Activated CD8-positive, alpha-beta memory T cell treated with anti-CD3 and anti-CD28 coated beads for 36 hours (primary cell): Measurements from ENCODE around the gene GRIN2A. TPM values are rescaled to one million over a fixed set of nuclear protein-coding genes. Genes with fewer than 3 reads are reported as not detected.

ENCODE experiments used
- CTCF ChIA-PET: fragments of 350-600 bp; sonication (Branson Sonifier 250); formaldehyde crosslinking; loops from one replicate; lab custom pipeline; 2021; ENCODE audit warnings: antibody characterized with exemption; lab: Charles Lee
- POLR2A ChIA-PET: fragments of 350-600 bp; sonication (Branson Sonifier 250); formaldehyde crosslinking; loops from one replicate; lab custom pipeline; 2021; ENCODE audit warnings: antibody characterized with exemption; lab: Charles Lee
- total RNA-seq, 2 experiments: library from RNA; stranded (reverse); gene quantifications; one replicate each; pipeline ENCODE4 v1.2.3, GENCODE V29; 2021

GRIN2A gene
- total RNA-seq, 2 experiments from 2014 or later: not detected

DNA sequence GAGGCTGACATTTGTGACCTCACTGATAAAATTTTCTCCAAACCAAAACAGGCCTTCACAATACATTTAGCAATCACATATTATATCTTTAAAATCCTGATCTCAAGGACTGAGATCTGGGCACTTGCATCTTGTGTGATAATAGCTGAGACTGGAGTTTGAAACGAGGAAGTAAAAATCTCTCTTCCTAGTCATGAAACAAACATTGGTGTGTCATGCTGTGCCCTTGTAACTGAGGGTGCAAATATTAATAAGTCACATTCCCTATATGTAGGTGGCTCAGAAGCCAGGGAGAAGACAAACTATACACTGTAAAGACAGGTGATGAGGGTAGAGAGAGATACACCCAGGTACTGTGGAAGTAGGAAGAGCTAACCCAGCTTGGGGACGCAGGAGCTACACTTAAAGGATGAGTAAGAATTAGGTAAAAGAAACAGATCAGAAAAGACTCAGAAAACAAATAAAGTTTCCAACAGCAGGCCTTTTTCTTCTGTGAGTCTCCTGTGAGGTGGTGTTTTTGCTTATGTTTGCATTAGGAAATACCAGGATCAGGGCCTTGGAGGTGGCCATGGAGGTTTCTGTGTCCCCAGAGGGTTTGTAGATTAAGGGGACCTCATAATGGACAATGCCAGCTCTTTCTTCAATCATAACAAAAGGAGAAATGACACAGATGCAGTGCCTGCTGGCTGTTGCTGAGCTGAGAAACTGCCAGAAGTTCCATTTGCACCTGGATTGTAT is 335.7 kb downstream of the GRIN2A start:
- ChIA-PET CTCF (no interaction called here), POLR2A (no interaction called here)

GRCh38 chr16:9845661-9846361 is 336.4 kb downstream of the GRIN2A start:
- POLR2A ChIA-PET: no interaction called here

DNA sequence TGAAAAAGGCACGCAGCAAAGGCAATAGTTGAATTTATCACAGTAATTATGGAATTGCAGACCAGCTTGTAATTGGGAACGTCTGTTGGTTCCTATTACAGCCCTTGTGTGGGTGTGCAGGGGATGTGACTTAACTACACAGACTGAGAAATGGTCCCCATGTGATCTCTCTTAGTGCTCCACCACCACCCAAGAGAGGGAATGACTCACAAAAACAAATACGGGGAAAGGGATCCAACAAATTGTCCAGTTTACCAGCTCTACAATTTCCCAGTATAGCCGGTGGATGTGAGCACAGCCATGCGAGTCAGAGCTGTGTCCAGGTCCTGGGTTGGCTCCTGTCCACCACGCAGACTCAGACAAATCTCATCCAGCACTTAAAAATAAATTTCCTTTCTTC is 337.9 kb downstream of the GRIN2A start:
- POLR2A ChIA-PET: no interaction called here
- CTCF ChIA-PET: no interaction called here

More at GRCh38 chr16:9845661-9846361, 336.4 kb downstream of the GRIN2A start:
- CTCF ChIA-PET: no interaction called here

- ChIA-PET CTCF (no interaction called here), POLR2A (no interaction called here)
Measured at GRCh38 chr16:9843424-9844018, 338.7 kb downstream of the GRIN2A start.

GRCh38 chr16:9840761-9841665 is 341.2 kb downstream of the GRIN2A start:
- ChIA-PET POLR2A (no interaction called here), CTCF (no interaction called here)

DNA sequence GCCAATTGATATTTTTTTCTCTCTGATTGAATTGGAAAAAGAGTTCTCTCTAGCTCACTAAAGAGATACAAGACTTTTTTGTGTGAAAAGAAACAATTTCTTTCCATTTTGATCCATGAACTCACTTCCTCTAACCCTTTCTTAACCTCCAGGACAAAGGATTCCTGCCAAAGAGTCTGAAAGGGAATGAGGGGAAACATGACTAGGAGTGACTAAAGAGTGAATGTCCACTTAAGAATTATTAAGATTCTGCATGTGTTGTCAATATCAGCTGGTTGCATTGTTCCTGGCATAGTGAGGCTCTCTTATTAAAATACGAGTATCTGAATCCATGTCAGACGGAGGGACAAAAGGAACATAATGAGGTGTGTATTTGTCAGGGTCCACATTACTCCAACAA is 344.7 kb downstream of the GRIN2A start:
- ChIA-PET CTCF (no interaction called here), POLR2A (no interaction called here)

DNA sequence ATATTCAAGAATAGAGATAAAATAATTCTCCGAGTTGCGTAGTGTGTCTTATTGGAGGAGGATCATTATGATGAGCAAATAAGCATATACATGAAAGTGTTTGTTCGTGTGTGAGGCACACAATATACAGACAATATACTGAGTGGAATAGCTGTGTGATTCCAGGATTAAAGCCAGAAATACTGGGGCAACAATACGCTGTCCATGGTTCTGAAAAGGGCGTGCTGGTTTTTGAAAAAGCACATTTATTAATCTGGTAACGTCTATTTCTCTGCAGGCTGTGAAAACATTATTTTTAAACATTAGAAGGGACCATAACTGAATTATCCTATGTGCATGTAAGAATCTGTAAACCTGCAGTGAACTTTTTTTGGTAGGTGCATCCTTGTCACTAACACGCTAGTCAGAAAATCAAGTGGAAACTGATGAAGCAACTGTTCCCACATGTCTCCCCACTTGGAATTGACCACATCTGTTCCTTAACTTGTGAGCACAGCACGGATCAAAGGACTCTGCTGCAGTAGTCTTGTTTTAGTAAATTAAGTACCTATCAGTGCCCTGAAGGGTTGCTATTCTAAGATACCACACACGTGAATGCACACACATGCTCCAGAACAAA is 346.0 kb downstream of the GRIN2A start:
- ChIA-PET CTCF (no interaction called here), POLR2A (no interaction called here)

DNA sequence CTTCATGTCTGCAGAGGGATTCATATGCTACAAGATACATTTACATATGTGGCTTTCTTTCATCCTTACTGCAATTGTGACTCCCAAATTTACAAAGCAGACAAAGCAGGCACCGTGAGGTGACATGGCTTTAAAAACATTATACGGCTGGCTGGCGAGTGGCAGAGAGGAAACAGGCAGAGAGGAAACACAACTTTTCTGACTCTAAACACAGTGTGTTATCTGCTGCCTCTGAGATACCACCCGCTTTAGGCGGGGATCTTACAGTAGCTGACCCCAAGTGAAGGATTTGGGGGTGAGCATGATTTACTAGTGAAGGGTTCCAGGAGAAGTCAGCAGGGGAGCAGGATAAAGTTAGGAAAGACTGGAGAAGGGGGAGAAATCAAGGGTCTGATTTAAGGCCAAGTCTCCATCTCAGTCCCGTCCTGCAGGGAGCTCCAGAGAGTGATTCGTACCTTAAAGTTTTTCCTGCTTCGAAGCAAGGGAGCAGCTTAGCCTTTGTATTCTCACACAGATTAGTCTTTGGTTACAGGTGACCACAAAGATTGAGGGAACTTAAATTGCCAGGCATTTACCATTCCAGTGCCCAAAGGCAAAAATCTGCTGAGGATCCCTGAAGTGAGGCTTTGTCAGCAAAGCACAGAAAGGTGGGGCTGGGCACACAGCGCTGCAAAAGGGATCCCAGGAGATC is 355.0 kb downstream of the GRIN2A start:
- ChIA-PET CTCF (no interaction called here), POLR2A (no interaction called here)

DNA sequence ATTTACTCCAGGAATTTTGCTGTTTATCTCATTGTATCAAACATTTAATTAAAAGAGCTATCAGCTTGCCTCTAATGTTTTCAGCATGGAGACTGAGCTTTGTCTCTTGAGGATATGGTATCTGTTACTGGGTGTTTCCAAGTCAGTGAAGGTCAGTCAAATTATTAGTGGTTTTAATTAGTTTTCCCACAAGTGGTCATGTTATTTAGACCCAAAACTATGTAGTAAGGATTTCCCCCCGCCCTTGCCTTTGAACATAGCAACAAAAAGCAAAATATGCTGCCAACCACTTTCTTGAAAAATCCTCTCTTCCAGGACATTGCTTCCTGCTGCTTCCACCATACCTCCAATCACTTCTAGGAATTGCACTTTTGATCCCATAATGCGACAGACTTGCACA is 355.6 kb downstream of the GRIN2A start:
- POLR2A ChIA-PET: no interaction called here
- CTCF ChIA-PET: no interaction called here

GRCh38 chr16:9824200-9825068 is 357.8 kb downstream of the GRIN2A start:
- POLR2A ChIA-PET: no interaction called here
- CTCF ChIA-PET: no interaction called here

DNA sequence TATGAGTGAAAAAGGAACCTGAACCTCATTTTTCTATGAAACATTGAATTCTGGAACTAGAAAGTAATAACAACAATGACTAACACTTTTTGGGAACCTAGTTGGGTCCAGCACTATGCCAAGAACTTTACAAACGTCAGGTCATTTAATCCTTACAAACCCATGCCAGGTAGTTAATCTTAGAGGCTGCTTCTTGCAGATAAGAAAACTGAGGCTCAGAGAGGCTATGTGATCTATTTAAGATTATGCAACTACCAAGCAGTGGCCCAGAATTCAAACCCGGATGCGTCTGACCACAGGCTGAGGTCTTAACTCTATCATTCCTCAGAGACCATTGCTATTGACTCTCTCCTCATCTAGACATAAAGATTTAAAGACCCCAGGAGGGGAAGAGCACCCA is 358.7 kb downstream of the GRIN2A start:
- ChIA-PET CTCF (no interaction called here), POLR2A (no interaction called here)

GRCh38 chr16:9821970-9822369 is 360.3 kb downstream of the GRIN2A start:
- ChIA-PET CTCF (no interaction called here), POLR2A (no interaction called here)

- ChIA-PET CTCF (no interaction called here), POLR2A (no interaction called here)
Measured at GRCh38 chr16:9821331-9821730, 360.9 kb downstream of the GRIN2A start.

GRCh38 chr16:9820476-9821246 is 361.6 kb downstream of the GRIN2A start:
- POLR2A ChIA-PET: no interaction called here
- CTCF ChIA-PET: no interaction called here

DNA sequence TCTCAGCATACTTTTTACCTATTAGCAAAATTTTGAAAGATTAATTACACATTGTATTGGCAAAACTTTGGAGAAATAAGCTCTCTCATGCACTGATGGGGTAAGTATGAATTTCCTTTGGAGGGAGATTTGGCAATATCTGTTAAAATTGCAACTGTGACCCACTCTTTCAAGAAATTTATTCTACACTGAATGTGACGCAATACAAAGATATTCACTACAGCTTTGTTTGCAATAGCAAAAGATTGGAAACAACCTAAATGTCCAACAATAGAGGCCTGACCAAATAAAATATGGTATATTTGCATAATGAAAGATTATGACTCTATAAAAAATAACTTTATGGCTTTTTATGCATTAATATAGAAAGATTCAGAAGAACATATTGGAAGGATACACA is 363.5 kb downstream of the GRIN2A start:
- ChIA-PET CTCF (no interaction called here), POLR2A (no interaction called here)

- ChIA-PET CTCF (no interaction called here), POLR2A (no interaction called here)
Measured at GRCh38 chr16:9817586-9817985, 364.6 kb downstream of the GRIN2A start.

- POLR2A ChIA-PET: no interaction called here
- CTCF ChIA-PET: no interaction called here
Measured at GRCh38 chr16:9816644-9817043, 365.6 kb downstream of the GRIN2A start.
